LNCAP (cell line): ENCODE results near the gene NLRP6.
"Not testable (repeated sequence)": the region's sequence is repeated elsewhere in the genome, so short reads cannot be mapped to it uniquely, and the experiment has no call there.

Experiments
- CTCF ChIP-seq: fragments of 450-650 bp; IDR thresholded peaks from 2 replicates; pipeline ENCODE4 v1.5.1; 2017; ENCODE audit warnings: mild to moderate bottlenecking

NLRP6 gene

GRCh38 chr11:307766-308708 lies 29.8 kb downstream of the NLRP6 start, which contains the start of gene IFITM2:
Gene IFITM2 (plus strand): TSS chr11:307816. CDS start chr11:308193, 377 bp downstream.
- not testable (repeated sequence) for TF ChIP-seq CTCF

GRCh38 chr11:312092-312816 lies 34.0 kb downstream of the NLRP6 start:
- no peak for TF ChIP-seq CTCF

- TF ChIP-seq CTCF: no peak
These were observed 35.1 kb downstream of the NLRP6 start for GRCh38 chr11:313304-313786.

- no peak for TF ChIP-seq CTCF
These were observed 35.8 kb downstream of the NLRP6 start, which contains the start of gene IFITM1 for GRCh38 chr11:313787-314553. Gene IFITM1 (plus strand): TSS chr11:314040. CDS start chr11:314171, 131 bp downstream.

GRCh38 chr11:315051-315481 lies 36.9 kb downstream of the NLRP6 start:
- no peak for TF ChIP-seq CTCF

- TF ChIP-seq CTCF: no peak
These were observed 37.3 kb downstream of the NLRP6 start for GRCh38 chr11:315516-315994.
